Midbrain (tissue), 1 donor: ENCODE measurements around the gene NSD1.
"Not testable (repeated sequence)": the region's sequence is repeated elsewhere in the genome, so short reads cannot be mapped to it uniquely, and the experiment has no call there.

Source experiments
- DNase-seq: peaks from one replicate; lab custom pipeline; 2025; lab: John Stamatoyannopoulos, UW

The NSD1 gene

DNA sequence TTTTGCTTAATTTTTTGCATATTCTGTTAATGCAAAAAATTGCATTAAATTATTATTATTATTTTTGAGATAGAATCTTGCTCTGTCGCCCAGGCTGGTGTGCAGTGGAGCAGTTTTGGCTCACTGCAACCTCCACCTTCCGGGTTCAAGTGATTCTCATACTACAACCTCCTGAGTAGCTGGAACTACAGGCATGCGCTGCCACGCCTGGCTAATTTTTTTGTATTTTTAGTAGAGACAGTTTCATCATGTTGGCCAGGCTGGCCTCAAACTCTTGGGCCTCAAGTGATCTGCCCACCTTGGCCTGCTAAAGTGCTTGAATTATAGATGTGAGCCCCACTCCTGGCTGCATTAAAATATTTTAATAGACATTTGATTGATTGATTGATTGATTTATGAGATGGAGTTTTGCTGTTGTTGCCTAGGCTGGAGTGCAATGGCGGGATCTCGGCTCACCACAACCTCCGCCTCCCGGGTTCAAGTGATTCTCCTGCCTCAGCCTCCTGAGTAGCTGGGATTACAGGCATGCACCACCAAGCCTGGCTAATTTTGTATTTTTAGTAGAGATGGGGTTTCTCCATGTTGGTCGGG is 44.4 kb downstream of the NSD1 start:
- DNase-seq = not testable (repeated sequence)

DNA sequence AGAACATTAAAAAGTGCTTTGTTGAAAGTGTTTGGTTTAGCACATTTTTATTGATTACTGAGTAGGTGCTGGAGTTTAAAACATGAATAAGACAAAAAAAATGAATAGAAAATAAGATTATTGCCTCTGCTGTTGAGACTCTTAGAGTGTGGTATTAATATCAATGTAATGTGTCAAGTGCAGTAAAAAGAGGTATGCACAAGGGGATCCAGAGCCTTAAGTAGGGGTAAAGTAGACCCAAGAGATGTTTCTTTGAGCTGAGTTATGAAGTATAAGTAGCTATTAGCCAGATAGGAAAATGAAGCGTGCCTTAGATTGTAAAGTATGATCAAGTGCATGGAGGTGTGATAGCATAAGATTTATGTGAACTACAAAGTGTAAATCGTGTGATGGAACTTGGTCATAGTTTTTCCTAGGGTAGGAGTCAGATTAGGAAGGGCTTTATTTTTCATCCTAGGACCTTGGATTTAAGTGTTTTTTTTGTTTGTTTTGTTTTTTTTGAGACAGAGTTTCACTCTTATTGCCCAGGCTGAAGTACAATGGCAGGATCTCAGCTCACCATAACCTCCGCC is 45.2 kb downstream of the NSD1 start:
- no peak for DNase-seq

DNA sequence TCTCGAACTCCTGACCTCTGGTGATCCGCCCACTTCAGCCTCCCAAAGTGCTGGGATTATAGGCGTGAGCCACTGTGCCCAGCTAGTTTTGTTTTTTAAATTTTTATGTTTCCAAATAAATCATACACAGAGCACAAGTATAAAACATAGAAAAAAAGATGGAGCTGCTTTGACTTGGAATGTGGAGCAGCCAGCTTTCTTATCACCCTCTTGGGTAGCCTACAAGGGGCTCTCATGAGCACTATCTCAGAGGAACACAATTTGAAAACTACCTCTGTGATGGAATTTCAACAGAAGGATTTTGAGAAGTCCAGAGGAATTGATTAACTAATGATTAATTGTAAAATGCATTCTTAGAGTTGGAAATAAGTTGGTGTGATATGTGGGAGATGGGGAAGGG is 45.9 kb downstream of the NSD1 start:
- DNase-seq = no peak

DNA sequence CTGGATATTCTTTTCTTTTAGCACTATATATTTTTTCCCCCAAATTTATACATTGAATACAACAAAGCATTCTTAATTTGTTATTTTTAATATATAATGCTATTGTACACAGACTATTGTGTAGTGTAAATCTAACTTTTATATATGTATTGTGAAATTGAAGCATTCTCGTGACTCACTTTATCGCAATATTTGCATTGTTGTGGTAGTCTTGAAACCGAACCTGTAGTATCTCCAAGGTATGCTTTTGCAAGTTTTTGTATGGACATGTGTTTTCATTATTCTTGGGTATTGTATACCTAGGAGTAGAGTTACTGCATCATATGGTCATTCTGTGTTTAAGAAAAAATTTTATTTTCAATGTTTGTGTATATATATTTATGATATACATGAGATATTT is 49.6 kb downstream of the NSD1 start:
- no peak for DNase-seq

DNA sequence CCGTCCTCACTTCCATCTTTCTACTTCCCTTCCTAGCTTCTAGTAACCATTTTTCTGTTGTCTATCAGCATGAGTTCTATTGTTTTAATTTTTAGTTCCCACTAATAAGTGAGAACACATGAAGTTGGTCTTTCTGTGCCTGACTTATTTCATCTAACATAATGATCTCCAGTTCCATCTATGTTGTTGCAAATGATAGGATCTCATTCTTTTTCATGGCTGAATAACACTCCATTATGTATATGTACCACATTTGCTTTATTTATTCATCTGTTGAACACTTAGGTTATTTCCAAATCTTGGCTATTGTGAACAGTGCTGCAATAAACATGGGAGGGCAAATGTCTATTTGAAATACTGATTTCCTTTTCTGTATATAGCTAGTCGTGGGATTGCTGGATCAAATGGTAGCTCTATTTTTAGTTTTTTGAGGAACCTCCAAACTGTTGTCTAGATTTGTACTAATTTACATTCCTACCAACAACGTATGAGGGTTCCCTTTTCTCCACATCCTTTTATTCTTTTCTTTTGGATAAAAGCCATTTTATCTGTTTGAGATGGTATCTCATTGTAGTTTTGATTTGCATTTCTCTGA is 50.3 kb downstream of the NSD1 start:
- no peak for DNase-seq

GRCh38 chr5:177185993-177186392 is 52.4 kb downstream of the NSD1 start:
- DNase-seq = no peak

DNA sequence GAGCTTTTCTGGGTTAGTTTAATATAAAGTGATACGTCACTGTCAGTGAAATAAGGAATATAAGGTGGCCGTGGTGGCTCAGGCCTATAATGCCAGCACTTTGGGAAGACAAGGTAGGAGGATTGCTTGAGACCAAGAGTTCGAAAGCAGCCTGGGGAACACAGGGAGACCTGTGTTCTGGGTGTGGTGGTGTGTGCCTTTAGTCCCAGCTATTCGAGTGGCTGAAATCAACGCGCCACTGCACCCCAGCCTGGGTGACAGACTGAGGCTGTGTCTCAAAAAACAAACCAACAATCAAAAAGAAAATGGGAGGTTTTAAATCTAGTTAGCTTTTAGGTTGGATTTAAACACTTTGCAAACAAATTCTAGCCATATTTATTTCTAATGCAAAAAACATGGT is 53.1 kb downstream of the NSD1 start:
- no peak for DNase-seq

- no peak for DNase-seq
Observed at GRCh38 chr5:177188775-177189174, 55.2 kb downstream of the NSD1 start.

- no peak for DNase-seq
Observed at GRCh38 chr5:177189416-177189815, 55.8 kb downstream of the NSD1 start.

DNA sequence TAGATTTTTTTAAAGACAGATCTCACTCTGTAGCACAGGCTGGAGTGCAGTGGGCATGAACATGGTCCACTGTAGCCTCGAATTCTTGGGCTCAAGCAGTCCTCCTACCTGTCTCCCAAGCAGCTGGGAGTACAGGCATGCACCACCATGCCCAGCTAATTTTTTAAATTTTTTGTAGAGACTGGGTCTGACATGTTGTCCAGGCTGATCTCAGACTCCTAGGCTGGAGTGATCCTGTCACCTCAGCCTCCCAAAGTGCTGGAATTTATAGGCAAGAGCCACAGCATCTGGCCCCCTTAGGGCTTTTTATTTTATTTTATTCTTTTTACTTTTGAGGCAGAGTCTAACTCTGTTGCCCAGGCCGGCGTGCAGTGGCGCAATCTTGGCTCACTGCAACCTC is 56.4 kb downstream of the NSD1 start:
- DNase-seq = no peak

GRCh38 chr5:177194268-177194667 is 60.7 kb downstream of the NSD1 start:
- no peak for DNase-seq

- no peak for DNase-seq
Observed at GRCh38 chr5:177195307-177195952, 61.9 kb downstream of the NSD1 start.

- no peak for DNase-seq
Observed at GRCh38 chr5:177198738-177199137, 65.2 kb downstream of the NSD1 start.

GRCh38 chr5:177204281-177204680 is 70.7 kb downstream of the NSD1 start:
- no peak for DNase-seq

- DNase-seq = no peak
Observed at GRCh38 chr5:177209610-177210009, 76.0 kb downstream of the NSD1 start.

- no peak for DNase-seq
Observed at GRCh38 chr5:177212242-177212641, 78.7 kb downstream of the NSD1 start.

DNA sequence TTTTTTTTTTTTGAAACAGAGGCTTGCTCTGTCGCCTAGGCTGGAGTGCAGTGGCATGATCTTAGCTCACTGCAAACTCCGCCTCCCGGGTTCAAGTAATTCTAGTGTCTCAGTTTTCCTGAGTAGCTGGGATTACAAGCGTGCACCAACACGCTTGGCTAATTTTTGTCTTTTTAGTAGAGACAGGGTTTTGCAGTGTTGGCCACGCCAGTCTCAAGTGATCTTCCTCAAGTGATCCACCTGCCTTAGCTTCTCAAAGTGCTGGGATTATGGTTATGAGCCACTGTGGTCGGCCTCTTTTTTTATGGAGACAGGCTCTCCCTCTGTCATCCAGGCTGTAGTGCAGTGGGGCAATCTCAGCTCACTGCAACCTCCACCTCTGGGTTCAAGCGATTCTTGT is 87.0 kb downstream of the NSD1 start:
- DNase-seq = no peak

DNA sequence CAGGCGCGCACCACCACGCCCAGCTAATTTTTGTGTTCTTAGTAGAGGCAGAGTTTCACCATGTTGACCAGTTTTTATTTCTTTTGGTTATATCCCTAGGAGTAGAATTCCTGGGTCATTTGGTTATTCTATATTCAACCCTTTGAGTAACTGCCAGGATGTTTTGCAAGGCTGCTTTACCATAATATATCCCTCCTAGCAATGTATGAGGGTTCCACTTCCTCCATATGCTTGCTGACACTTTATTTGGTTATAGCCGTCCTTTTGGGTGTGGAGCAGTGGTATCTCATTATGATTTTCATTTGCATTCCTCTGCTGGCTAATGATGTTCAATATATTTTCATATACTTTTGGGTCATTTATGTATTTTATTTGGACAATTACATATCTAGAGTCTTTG is 88.7 kb downstream of the NSD1 start:
- no peak for DNase-seq

DNA sequence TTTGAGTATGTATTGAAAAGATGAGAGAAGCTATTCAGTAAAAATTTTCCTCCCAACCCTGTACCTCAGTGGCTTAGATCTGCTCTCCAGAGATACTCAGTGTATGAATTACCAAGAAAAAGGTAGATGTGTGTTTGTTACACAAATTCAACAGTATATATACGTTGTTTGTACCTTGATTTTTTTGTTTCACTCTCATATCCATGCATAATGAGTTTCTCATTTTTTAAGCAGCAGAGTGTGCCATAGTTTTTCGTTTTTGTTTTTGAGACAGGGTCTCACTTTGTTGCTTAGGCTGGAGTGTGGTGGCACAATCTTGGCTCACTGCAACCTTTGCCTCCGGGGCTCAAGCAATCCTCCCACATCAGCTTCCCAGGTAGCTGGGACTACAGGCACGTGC is 92.2 kb downstream of the NSD1 start:
- DNase-seq = no peak

- DNase-seq = no peak
Observed at GRCh38 chr5:177226860-177227259, 93.3 kb downstream of the NSD1 start.

DNA sequence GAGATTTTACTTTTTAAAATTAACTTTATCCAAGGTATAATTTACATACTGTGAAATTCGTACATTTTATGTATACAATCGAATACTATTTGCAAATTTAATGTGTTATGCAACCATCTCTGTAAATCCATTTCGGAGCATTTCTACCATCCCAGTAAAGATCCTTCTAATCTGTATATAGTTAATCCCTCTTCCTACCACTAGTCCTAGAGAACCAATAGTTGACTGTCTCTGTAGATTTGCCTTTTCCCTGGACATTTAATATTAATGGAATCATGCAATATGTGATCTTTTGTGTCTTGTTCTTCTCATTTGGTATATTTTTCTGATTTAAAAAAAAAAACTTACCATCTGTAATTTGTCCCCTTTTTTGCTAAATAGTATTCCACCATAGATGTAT is 95.2 kb downstream of the NSD1 start:
- no peak for DNase-seq

- no peak for DNase-seq
Observed at GRCh38 chr5:177230660-177231059, 97.1 kb downstream of the NSD1 start.

DNA sequence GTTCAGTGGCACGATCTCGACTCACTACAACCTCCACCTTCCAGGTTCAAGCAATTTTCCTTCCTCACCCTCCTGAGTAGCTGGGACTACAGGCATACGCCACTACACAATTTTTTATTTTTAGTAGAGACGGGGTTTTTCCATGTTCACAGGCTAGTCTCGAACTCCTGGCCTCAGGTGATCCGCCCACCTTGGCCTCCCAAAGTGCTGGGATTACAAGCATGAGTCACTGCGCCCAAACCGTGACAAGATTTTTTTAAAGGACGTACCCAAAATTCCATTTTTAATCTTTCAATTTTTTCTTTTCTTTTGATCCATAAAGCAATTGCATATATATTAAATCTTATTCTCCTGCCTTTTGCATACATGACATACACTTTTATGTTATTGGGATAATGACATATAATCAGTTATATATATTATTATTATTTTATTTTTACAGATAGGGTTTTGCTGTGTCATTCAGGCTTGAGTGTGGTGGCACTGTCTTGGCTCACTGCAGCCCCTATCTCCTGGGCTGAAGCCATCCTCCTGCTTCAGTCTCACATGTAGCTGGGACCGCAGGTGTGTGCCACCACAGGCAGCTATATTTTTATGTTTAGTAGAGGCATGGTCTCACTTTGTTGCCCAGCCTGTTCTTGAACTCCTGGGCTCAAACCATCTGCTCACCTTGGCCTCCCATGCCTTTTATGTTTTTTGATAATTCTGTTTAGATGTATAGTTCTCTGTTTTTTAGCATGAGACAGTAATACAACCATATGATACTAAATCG is 98.1 kb downstream of the NSD1 start:
- no peak for DNase-seq
